Right atrium auricular region (tissue), 2 donors: ENCODE data around the gene KRTAP10-3. TPM values are rescaled to one million over a fixed set of nuclear protein-coding genes. Genes with fewer than 3 reads are reported as not detected.
"Not testable (repeated sequence)": the region's sequence is repeated elsewhere in the genome, so short reads cannot be mapped to it uniquely, and the experiment has no call there.

Source experiments
- DNase-seq: peaks from one replicate; pipeline ENCODE4 v3.0.0-alpha.2; 2019; ENCODE audit warnings: low spot score
- H3K27ac ChIP-seq, 2 donors: fragments of 200-600 bp; sonication (generic); 1 replicate in 1 of 2; 2 replicates in 1 of 2; pipeline ENCODE4 v1.5.1; 2016 to 2019
- H3K27me3 ChIP-seq, 2 donors: fragments of 200-600 bp; sonication (generic); one replicate each; pipeline versions ENCODE4 v1.5.1 to v1.6.0; 2017 to 2019
- H3K36me3 ChIP-seq: fragments of 200-600 bp; sonication (generic); one replicate; pipeline ENCODE4 v1.5.1; 2016
- H3K4me1 ChIP-seq, 2 donors: fragments of 200-600 bp; sonication (generic); one replicate each; pipeline versions ENCODE4 v1.5.1 to v1.6.0; 2017 to 2019
- H3K4me3 ChIP-seq, 2 donors: fragments of 200-600 bp; sonication (generic); 1 replicate in 1 of 2; 2 replicates in 1 of 2; pipeline ENCODE4 v1.5.1; 2017 to 2019; ENCODE audit warnings: mild to moderate bottlenecking in 1 of 2, moderate library complexity in 1 of 2
- H3K9me3 ChIP-seq, 2 donors: fragments of 200-600 bp; sonication (generic); one replicate each; pipeline ENCODE4 v1.5.1; 2019
- CTCF ChIP-seq, 2 donors: fragments of 200-600 bp; sonication (generic); IDR thresholded peaks; one replicate each; pipeline ENCODE4 v1.5.1; 2019; ENCODE audit warnings: antibody characterized with exemption in 2 of 2
- total RNA-seq, 2 donors: library from RNA; depleted of rRNA; stranded (reverse); fragments of >200 nt; gene quantifications; one replicate each; pipeline ENCODE4 v1.1.0, GENCODE V29; 2016

KRTAP10-3 gene
- total RNA-seq, 2 donors from 2014 or later = not detected

- Histone ChIP-seq H3K27me3 (no peaks in the 10 kb centered on the region), H3K4me3 (no peak overlapping the region), H3K27ac (no peak overlapping the region), H3K4me1 (no peaks in the 10 kb centered on the region), H3K9me3 (peaks cover 0 to 4% of the 10 kb centered on the region in 2 donors), H3K36me3 (no peaks in the 10 kb centered on the region)
- no peak for DNase-seq
- TF ChIP-seq CTCF (IDR thresholded peaks at IDR 0.05) = no peak
Observed at GRCh38 chr21:44595524-44595923, 36.9 kb upstream of the KRTAP10-3 start.

- no peak overlapping the region for H3K27ac ChIP-seq
- H3K27me3 ChIP-seq = no peaks in the 10 kb centered on the region
- no peak overlapping the region for H3K4me3 ChIP-seq
- no peaks in the 10 kb centered on the region for H3K36me3 ChIP-seq
- H3K9me3 ChIP-seq = peaks cover 0 to 4% of the 10 kb centered on the region in 2 donors
- TF ChIP-seq CTCF (IDR thresholded peaks at IDR 0.05) = no peak
- H3K4me1 ChIP-seq = no peaks in the 10 kb centered on the region
- DNase-seq = peak; percentile 30
Observed at GRCh38 chr21:44594406-44594916, 35.9 kb upstream of the KRTAP10-3 start.

- Histone ChIP-seq H3K27me3 (no peaks in the 10 kb centered on the region), H3K36me3 (no peaks in the 10 kb centered on the region), H3K4me3 (no peak overlapping the region), H3K4me1 (no peaks in the 10 kb centered on the region), H3K9me3 (peaks cover 0 to 2% of the 10 kb centered on the region in 2 donors), H3K27ac (no peak overlapping the region)
- no peak for TF ChIP-seq CTCF (IDR thresholded peaks at IDR 0.05)
- DNase-seq = peak; percentile 48
Observed at GRCh38 chr21:44593598-44594405, 35.2 kb upstream of the KRTAP10-3 start.

GRCh38 chr21:44592446-44593311, 34.1 kb upstream of the KRTAP10-3 start, which contains the start of gene KRTAP10-6:
Gene KRTAP10-6 (minus strand): TSS chr21:44592505. CDS start chr21:44592484, 21 bp downstream.
- no peaks in the 10 kb centered on the region for H3K27me3 ChIP-seq
- DNase-seq = peak; percentile 50

GRCh38 chr21:44591801-44592130, 33.2 kb upstream of the KRTAP10-3 start:
- H3K4me3 ChIP-seq, H3K9me3 ChIP-seq, DNase-seq, H3K27ac ChIP-seq, H3K4me1 ChIP-seq, H3K36me3 ChIP-seq, H3K27me3 ChIP-seq: not testable (repeated sequence)

More at GRCh38 chr21:44592446-44593311, 34.1 kb upstream of the KRTAP10-3 start, which contains the start of gene KRTAP10-6:
- H3K9me3 ChIP-seq = no peaks in the 10 kb centered on the region
- no peak within 1 kb of the TSS for H3K27ac ChIP-seq
- no peaks in the 10 kb centered on the region for H3K36me3 ChIP-seq
- no peaks in the 10 kb centered on the region for H3K4me1 ChIP-seq
- no peak within 1 kb of the TSS for H3K4me3 ChIP-seq
- TF ChIP-seq CTCF (IDR thresholded peaks at IDR 0.05) = no peak

GRCh38 chr21:44590897-44591800, 32.6 kb upstream of the KRTAP10-3 start:
- H3K9me3 ChIP-seq, DNase-seq, H3K27me3 ChIP-seq: not testable (repeated sequence)

More at GRCh38 chr21:44590897-44591800, 32.6 kb upstream of the KRTAP10-3 start:
- H3K36me3 ChIP-seq, H3K4me3 ChIP-seq, H3K4me1 ChIP-seq, H3K27ac ChIP-seq: not testable (repeated sequence)
